Vagina (tissue), 2 donors: Measurements from ENCODE around the gene GLI3.

Source experiments
- POLR2A ChIP-seq, 2 donors: fragments of 450-650 bp; IDR thresholded peaks; one replicate each; pipeline ENCODE4 v1.6.1; 2017; ENCODE audit warnings: antibody characterized with exemption in 2 of 2, mild to moderate bottlenecking in 2 of 2, moderate library complexity in 2 of 2
- TF ChIP-seq, protein P1 (sequence below), 3 experiments: fragments of 450-650 bp in 2 of 3; fragments of 200-600 bp in 1 of 3; sonication (generic) in 1 of 3; IDR thresholded peaks; one replicate each; pipeline ENCODE4 v1.5.1; 2017 to 2019; ENCODE audit warnings: antibody characterized with exemption in 3 of 3, mild to moderate bottlenecking in 2 of 3, moderate library complexity in 2 of 3

GRCh38 chr7:41969561-41970105, 267.4 kb downstream of the GLI3 start:
- TF ChIP-seq POLR2A (IDR thresholded peaks at IDR 0.05): no peak
- TF ChIP-seq, protein P1, sequence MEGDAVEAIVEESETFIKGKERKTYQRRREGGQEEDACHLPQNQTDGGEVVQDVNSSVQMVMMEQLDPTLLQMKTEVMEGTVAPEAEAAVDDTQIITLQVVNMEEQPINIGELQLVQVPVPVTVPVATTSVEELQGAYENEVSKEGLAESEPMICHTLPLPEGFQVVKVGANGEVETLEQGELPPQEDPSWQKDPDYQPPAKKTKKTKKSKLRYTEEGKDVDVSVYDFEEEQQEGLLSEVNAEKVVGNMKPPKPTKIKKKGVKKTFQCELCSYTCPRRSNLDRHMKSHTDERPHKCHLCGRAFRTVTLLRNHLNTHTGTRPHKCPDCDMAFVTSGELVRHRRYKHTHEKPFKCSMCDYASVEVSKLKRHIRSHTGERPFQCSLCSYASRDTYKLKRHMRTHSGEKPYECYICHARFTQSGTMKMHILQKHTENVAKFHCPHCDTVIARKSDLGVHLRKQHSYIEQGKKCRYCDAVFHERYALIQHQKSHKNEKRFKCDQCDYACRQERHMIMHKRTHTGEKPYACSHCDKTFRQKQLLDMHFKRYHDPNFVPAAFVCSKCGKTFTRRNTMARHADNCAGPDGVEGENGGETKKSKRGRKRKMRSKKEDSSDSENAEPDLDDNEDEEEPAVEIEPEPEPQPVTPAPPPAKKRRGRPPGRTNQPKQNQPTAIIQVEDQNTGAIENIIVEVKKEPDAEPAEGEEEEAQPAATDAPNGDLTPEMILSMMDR (IDR thresholded peaks at IDR 0.05): no peak
